ENCODE measurements around the gene SUN5.

The SUN5 gene

GRCh38 chr20:33032555-33032954 is 28.3 kb upstream of the SUN5 start:
- no peak for TF ChIP-seq POLR2A (IDR thresholded peaks at IDR 0.05; ENCODE audit: low read depth, low read length)
- FAIRE-seq (no peak), DNase-seq (ENCODE audit: insufficient read length, low spot score) (no peak)

GRCh38 chr20:33031531-33031930 is 27.3 kb upstream of the SUN5 start, which contains the start of gene BPIFB6:
Gene BPIFB6 (plus strand): TSS chr20:33031648. CDS start chr20:33031648, 0 bp downstream.
- no peak for TF ChIP-seq POLR2A (IDR thresholded peaks at IDR 0.05; ENCODE audit: low read depth, low read length)
- FAIRE-seq (no peak), DNase-seq (ENCODE audit: insufficient read length, low spot score) (no peak)

GRCh38 chr20:33030569-33030968 is 26.3 kb upstream of the SUN5 start:
- no peak for DNase-seq (ENCODE audit: insufficient read length, low spot score)
- FAIRE-seq, result no peak
- TF ChIP-seq POLR2A (IDR thresholded peaks at IDR 0.05; ENCODE audit: low read depth, low read length), result no peak

- TF ChIP-seq POLR2A (IDR thresholded peaks at IDR 0.05; ENCODE audit: low read depth, low read length), result no peak
- no peak for FAIRE-seq
- no peak for DNase-seq (ENCODE audit: insufficient read length, low spot score)
These were observed 25.8 kb upstream of the SUN5 start for GRCh38 chr20:33030076-33030475.

GRCh38 chr20:33028875-33029274 is 24.6 kb upstream of the SUN5 start:
- no peak for FAIRE-seq
- no peak for DNase-seq (ENCODE audit: insufficient read length, low spot score)
- no peak for TF ChIP-seq POLR2A (IDR thresholded peaks at IDR 0.05; ENCODE audit: low read depth, low read length)

GRCh38 chr20:33027769-33028751 is 23.8 kb upstream of the SUN5 start:
- DNase-seq (ENCODE audit: insufficient read length, low spot score) (no peak), FAIRE-seq (no peak)
- no peak for TF ChIP-seq POLR2A (IDR thresholded peaks at IDR 0.05; ENCODE audit: low read depth, low read length)

- FAIRE-seq, result no peak
- no peak for TF ChIP-seq POLR2A (IDR thresholded peaks at IDR 0.05; ENCODE audit: low read depth, low read length)
- DNase-seq (ENCODE audit: insufficient read length, low spot score), result no peak
These were observed 22.8 kb upstream of the SUN5 start for GRCh38 chr20:33026779-33027759.

- DNase-seq (ENCODE audit: insufficient read length, low spot score) (no peak), FAIRE-seq (no peak)
- TF ChIP-seq POLR2A (IDR thresholded peaks at IDR 0.05; ENCODE audit: low read depth, low read length), result no peak
These were observed 22.0 kb upstream of the SUN5 start for GRCh38 chr20:33026072-33026778.

- FAIRE-seq (no peak), DNase-seq (ENCODE audit: insufficient read length, low spot score) (no peak)
- TF ChIP-seq POLR2A (IDR thresholded peaks at IDR 0.05; ENCODE audit: low read depth, low read length), result no peak
These were observed 21.2 kb upstream of the SUN5 start for GRCh38 chr20:33025318-33025876.

- no peak for TF ChIP-seq POLR2A (IDR thresholded peaks at IDR 0.05; ENCODE audit: low read depth, low read length)
- DNase-seq (ENCODE audit: insufficient read length, low spot score), result no peak
- FAIRE-seq, result no peak
These were observed 20.5 kb upstream of the SUN5 start for GRCh38 chr20:33024609-33025317.

- TF ChIP-seq POLR2A (IDR thresholded peaks at IDR 0.05; ENCODE audit: low read depth, low read length), result no peak
- FAIRE-seq (no peak), DNase-seq (ENCODE audit: insufficient read length, low spot score) (no peak)
These were observed 20.0 kb upstream of the SUN5 start for GRCh38 chr20:33024243-33024560.

- no peak for FAIRE-seq
- TF ChIP-seq POLR2A (IDR thresholded peaks at IDR 0.05; ENCODE audit: low read depth, low read length), result no peak
- no peak for DNase-seq (ENCODE audit: insufficient read length, low spot score)
These were observed 19.4 kb upstream of the SUN5 start for GRCh38 chr20:33023439-33024242.

Data from H54 (cell line).